Measurements from ENCODE around the gene CDC42EP1. TPM values are rescaled to one million over a fixed set of nuclear protein-coding genes. Genes with fewer than 3 reads are reported as not detected.
A peak's percentile ranks its signal among the peaks of the same experiment; 100 is the strongest.

Gene CDC42EP1
- total and polyA plus RNA-seq, 2 donors (not counting 1 experiment from before 2014, with no cell fraction given), result 0.22 TPM; not detected in 1

GRCh38 chr22:37566903-37567798 lies 6.9 kb downstream of the CDC42EP1 start:
- H4K20me1 ChIP-seq (ENCODE audit: control insufficient read depth, insufficient read depth, low read length, poor library complexity, severe bottlenecking), result no peaks in the 10 kb centered on the region
- DNase-seq, result peak; percentile 91
- H2AFZ ChIP-seq (ENCODE audit: insufficient read depth, low read depth, low read length, poor library complexity, severe bottlenecking), result peak overlapping the region; percentile 77
- intact Hi-C loops (cut with micrococcal nuclease), result loop anchor here (1.0 kb wide), 5 partner anchors 29 to 300 kb away; partner anchors contain the start of gene MFNG
- Mint-ChIP-seq H3K4me1 (peaks cover 22% of the 10 kb centered on the region), H3K9me3 (ENCODE audit: insufficient read depth) (no peaks in the 10 kb centered on the region), H3K4me3 (peak overlapping the region; percentile 74), H3K27ac (peak overlapping the region; percentile 68), H3K27me3 (peaks cover 30% of the 10 kb centered on the region)
- peaks cover 22 to 27% of the 10 kb centered on the region in 2 donors for H3K4me1 ChIP-seq (ENCODE audit: control insufficient read depth in 2 of 2, insufficient read depth in 2 of 2, low read length in 2 of 2)
- peaks cover 0 to 22% (median 8%) of the 10 kb centered on the region in 4 experiments for H3K27me3 ChIP-seq (replicated peaks in 1 of 4; ENCODE audit: control extremely low read depth in 1 of 4, control insufficient read depth in 3 of 4, insufficient read depth in 4 of 4, low read length in 3 of 4)
- ChIA-PET CTCF (interaction anchor here (0.6 to 7.0 kb wide), 46 partner anchors 10 to 1015 kb away, joined by 3 to 278 read pairs (median 5); partner anchors contain the start of genes CYTH4, LGALS2, MFNG and NOL12), POLR2A (interaction anchor here (1.0 to 1.1 kb wide), 3 partner anchors 29 to 41 kb away, joined by 3 to 4 read pairs (median 4); partner anchors contain the start of gene GGA1)
- H3K36me3 ChIP-seq (replicated peaks in 1 of 2; ENCODE audit: control extremely low read depth in 1 of 2, control insufficient read depth in 1 of 2, extremely low read depth in 1 of 2, insufficient read depth in 2 of 2, low read length in 1 of 2), result no peaks in the 10 kb centered on the region
- no peaks in the 10 kb centered on the region for H3K79me2 ChIP-seq (ENCODE audit: control insufficient read depth, insufficient read depth, low read length)
- H3K4me2 ChIP-seq (replicated peaks; ENCODE audit: low read depth, low read length, poor library complexity, severe bottlenecking), result peak overlapping the region; percentile 80
- H3K4me3 ChIP-seq (ENCODE audit: control extremely low read depth in 1 of 5, extremely low read depth in 1 of 5, insufficient read depth in 1 of 5, low read depth in 2 of 5, low read length in 4 of 5), result peak overlapping the region in 2 of 5 experiments; percentile 4 to 40
- peak; percentile 93 for ATAC-seq (ENCODE audit: low read depth)
- peak; percentile 95 for TF ChIP-seq CTCF (IDR thresholded peaks at IDR 0.05)
- no peak for TF ChIP-seq EZH2 (IDR thresholded peaks at IDR 0.05; ENCODE audit: borderline replicate concordance, insufficient read depth, low read depth, low read length, poor library complexity, severe bottlenecking)
- H3K9ac ChIP-seq (ENCODE audit: low read length), result peak overlapping the region; percentile 19
- peaks cover 0 to 9% (median 0%) of the 10 kb centered on the region in 3 donors for H3K9me3 ChIP-seq (ENCODE audit: control extremely low read depth in 1 of 3, control insufficient read depth in 2 of 3, insufficient read depth in 1 of 3, low read length in 2 of 3)
- WGBS (ENCODE audit: insufficient coverage), result 26% methylated on average over 15 of the region's 16 CpGs
- H3K27ac ChIP-seq (ENCODE audit: low read length in 2 of 2), result peak overlapping the region; percentile 25 to 44
